TTC549 (cell line): Measurements from ENCODE around the gene SLC35F2.
"Not testable (repeated sequence)": the region's sequence is repeated elsewhere in the genome, so short reads cannot be mapped to it uniquely, and the experiment has no call there.

Experiments
- FAIRE-seq: peaks from 2 replicates; lab custom pipeline; 2012; peaks lifted over from hg19 to GRCh38; lab: Jason Lieb, UNC

SLC35F2 gene, protein sequence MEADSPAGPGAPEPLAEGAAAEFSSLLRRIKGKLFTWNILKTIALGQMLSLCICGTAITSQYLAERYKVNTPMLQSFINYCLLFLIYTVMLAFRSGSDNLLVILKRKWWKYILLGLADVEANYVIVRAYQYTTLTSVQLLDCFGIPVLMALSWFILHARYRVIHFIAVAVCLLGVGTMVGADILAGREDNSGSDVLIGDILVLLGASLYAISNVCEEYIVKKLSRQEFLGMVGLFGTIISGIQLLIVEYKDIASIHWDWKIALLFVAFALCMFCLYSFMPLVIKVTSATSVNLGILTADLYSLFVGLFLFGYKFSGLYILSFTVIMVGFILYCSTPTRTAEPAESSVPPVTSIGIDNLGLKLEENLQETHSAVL

GRCh38 chr11:107858217-107859070 is at the start of gene SLC35F2:
Gene SLC35F2, minus strand, starts transcription at chr11:107858787. Its CDS starts 20 bp downstream, at chr11:107858767.
- no peak for FAIRE-seq

- no peak for FAIRE-seq
Measured at GRCh38 chr11:107908211-107908610, 49.6 kb upstream of the SLC35F2 start.

- peak; percentile 91 for FAIRE-seq
Measured at GRCh38 chr11:107898270-107898669, 39.7 kb upstream of the SLC35F2 start.

DNA sequence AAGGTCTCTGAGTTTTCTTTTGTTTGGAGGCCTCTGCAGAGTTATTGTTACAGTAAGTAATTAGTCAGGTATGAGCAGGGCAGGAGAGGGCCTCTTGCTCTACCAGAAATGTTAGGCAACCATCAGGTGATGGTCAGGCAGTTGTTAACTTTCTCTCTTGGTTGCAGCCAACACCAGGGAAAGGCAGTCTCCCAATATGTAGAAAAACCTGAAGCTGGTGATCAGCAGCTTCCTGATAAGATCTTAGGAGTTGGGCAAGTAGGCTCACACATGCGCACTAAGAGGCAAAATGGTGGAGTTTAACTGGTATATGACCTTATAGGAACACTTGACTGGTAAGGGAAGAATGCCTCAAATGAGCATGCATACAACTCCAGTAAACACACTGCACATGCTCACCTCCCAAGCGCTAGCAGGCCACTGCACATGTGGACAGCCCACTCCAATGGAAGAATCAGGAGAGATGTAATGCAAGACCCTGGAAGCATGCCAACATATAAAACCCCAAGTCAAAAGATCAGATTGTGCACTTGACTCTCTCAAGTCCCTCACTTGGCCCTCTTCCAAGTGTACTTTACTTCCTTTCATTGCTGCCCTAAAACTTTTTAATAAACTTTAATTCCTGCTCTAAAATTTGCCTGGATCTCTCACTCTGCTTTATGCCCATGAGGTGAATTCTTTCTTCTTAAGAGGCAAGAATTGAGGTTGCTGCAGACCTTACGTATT is 23.7 kb upstream of the SLC35F2 start:
- FAIRE-seq = no peak

GRCh38 chr11:107881471-107881870 is 22.9 kb upstream of the SLC35F2 start:
- not testable (repeated sequence) for FAIRE-seq

- FAIRE-seq = no peak
Measured at GRCh38 chr11:107876141-107876540, 17.6 kb upstream of the SLC35F2 start.

DNA sequence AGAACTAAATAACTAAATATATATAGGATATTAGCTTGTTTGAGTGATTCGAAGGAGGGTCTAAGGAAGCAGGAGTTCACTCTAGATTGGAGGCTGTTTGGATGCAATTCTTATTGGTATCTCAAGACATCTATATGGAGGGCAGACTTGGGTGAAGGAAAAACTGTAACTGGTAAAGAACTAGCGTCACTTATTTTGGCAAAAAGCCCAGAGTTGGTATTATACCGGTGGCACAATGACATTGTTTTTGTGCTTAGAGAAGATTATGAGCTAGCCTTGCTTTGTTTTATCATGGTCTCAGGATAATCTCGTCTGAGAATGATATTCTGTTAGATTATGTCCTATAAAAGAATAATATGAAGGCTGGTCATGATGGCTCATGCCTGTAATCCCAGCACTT is 6.0 kb upstream of the SLC35F2 start:
- no peak for FAIRE-seq

GRCh38 chr11:107860688-107861087 is 2.1 kb upstream of the SLC35F2 start:
- no peak for FAIRE-seq

GRCh38 chr11:107860240-107860620 is 1.6 kb upstream of the SLC35F2 start:
- not testable (repeated sequence) for FAIRE-seq

DNA sequence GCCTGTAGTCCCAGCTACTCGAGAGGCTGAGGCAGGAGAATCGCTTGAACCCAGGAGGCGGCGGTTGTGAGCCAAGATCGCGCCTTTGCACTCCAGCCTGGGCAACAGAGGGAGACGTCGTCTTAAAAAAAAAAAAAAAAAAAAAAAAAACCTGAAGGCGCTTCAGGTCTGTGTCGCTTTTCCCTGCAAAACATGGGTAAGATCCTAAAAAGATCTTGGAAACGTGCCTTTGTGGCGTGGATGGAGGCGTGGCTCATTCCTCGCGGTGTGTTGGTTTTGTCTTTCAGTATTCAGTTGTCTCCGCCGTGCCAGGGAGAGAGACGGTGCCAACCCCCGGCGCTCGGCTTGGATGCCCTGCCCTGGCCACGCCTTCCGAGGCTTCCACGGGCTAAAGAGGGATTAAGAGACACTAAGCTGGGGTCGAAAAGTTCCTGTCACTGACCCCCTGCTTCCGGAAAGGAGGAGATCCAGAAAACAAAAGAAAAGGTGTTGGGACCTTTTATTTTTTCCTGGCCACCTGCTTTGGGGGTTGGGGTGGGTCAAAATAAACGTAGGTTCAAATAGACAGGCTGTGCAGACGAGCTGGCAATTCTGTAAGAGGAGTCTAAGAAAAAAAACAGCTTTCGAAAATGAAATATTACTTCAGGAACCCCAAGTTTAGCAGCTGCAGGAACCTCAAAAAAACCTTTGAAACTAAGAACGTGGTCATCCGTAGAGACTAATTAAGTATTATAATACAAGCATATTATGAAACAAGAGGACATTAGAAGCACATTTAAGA is 1.1 kb upstream of the SLC35F2 start:
- FAIRE-seq = no peak

DNA sequence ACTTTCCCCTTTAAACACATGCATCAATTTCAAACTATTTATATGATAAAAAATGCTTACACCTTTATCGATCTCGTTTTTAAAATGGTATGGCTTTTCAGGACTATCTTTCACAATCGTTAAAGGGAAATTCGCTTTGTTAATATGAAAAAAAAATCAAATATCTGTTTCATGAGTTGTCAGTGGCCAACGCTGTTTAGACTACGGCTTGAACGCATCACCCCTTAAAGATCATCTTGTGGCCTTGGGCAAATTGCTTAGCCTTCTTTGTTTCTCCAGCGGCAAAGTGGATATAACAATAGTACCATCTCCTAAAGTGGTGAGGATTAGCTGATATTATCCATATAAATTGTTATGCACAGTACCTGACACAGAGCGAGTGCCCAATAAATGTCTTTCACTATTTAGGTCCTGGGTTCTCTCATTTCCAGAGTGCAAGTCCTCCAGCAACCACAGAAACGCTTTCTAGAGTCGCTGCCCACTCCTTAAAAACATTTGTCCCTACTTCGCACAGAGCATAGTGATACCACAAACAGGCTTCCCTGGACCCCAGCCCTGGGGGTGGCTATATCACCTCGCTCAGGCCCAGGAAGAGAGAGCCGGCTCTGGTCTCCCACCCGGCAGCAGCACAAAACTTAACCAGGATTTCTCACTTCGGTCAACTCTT is 904 bp downstream of the SLC35F2 start:
- FAIRE-seq = no peak

GRCh38 chr11:107856981-107857517 is 1.5 kb downstream of the SLC35F2 start:
- no peak for FAIRE-seq

- no peak for FAIRE-seq
Measured at GRCh38 chr11:107856180-107856980, 2.2 kb downstream of the SLC35F2 start.

DNA sequence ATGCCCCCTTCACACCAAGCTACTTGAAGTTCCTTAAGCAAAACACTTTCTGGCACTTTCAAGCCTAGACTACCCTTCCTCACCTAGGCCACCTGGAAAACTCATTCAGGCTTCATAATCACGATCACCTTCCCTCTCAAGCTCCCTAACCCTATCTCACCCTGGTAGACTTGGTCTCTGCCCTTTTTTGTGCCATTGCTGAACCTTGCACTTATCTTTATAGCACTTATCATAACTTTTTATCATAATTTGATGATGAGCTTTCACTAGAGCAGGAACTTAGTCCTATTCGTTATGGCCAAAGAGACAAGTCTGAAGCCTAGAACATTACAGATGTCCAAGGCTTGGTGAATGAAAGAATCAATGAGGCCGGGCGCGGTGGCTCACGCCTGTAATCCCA is 5.5 kb downstream of the SLC35F2 start:
- no peak for FAIRE-seq

DNA sequence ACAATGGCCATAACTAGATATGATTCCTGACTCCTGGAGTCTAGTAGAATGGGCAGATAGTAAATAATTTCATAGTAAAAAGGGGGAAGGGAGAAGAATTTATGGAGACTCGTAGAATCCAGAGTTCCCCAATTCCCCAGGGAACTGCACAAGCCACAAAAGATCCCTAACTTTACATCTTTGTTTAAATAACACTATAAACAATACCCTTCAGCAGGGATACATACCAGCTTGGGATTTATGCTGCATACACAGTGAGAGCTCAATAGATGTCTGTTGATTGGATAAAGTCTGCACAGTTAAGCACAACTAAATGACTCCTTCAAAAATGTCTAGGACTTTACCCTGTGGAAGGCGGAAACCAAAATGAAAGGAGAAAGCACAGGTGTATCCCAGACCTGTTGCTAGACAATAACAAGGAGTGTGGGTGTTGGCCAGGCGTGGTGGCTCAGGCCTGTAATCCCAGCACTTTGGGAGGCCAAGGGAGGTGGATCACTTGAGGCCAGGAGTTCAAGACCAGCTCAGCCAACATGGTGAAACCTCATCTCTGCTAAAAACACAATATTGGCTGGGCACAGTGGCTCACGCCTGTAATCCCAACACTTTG is 6.8 kb downstream of the SLC35F2 start:
- no peak for FAIRE-seq

DNA sequence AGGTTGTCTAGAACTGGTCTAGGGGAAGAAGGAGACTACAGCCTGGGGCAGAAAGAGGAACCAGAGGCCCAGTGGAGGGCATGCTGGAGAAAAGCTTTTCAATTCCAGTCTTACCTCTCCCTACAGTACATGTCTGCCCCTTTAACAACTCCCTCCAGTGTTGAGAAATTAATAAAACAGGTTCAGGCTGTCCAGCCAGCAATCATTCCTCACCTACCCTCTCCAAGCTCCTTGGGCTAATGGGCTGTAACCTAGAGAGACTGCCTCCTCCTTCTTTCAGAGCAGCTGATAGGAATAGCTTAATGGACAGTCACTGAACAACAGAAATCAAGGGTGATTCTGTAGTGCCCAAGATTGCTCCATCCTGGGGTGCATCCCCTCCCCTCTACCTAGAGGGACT is 8.8 kb downstream of the SLC35F2 start:
- FAIRE-seq = no peak

DNA sequence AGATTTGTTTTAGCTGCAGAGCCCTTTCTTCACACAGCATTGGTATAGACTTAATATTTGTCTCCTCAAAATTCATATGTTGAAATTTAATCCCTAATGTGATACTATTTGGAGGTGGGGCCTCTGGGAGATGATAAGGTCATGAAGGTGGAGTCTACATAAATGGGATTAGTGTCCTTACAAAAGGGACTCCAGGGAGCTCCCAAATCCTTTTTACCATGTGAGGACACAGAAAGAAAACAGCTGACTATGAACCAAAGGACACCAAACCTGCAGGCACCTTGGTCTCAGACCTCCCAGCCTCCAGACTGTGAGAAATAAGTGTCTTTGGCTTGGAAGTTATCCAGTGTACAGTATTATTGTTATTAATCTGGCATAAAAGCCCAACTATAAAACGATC is 10.2 kb downstream of the SLC35F2 start:
- FAIRE-seq = no peak

GRCh38 chr11:107847184-107847583 is 11.4 kb downstream of the SLC35F2 start:
- no peak for FAIRE-seq

- FAIRE-seq = no peak
Measured at GRCh38 chr11:107844041-107844440, 14.5 kb downstream of the SLC35F2 start.
